Measurements from ENCODE around the gene MDGA2.

The MDGA2 gene

DNA sequence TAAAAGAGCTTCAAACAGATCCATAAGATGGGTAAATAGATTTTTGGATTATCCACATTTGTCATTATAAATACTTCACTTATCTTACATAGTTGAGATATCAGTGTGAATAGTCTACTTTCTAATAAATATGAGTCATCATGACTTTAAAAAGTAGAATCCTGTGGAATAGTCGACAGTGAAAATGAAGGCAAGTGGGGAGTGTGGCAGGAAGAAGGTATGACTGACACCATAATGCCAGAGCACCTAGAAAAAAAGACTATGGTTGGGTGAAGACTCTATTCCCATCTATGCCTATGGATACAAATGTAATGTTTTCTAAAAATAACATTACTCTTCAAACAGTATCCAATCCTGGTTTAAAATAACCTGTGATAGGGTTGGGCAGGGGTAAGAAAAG, 117.5 kb downstream of the MDGA2 start:
- Histone ChIP-seq H3K4me3 (no peak overlapping the region), H4K20me1 (no peaks in the 10 kb centered on the region), H3K4me1 (peaks cover 19% of the 10 kb centered on the region), H3K9ac (no peak overlapping the region), H3K36me3 (no peaks in the 10 kb centered on the region), H3K9me3 (no peaks in the 10 kb centered on the region), H3K27ac (no peak overlapping the region), H3K4me2 (peak overlapping the region; percentile 33; the same call in 1 of the 2 replicates), H3K27me3 (no peaks in the 10 kb centered on the region)
- no peak for TF ChIP-seq Cebpa-rat (IDR thresholded peaks at IDR 0.05)

DNA sequence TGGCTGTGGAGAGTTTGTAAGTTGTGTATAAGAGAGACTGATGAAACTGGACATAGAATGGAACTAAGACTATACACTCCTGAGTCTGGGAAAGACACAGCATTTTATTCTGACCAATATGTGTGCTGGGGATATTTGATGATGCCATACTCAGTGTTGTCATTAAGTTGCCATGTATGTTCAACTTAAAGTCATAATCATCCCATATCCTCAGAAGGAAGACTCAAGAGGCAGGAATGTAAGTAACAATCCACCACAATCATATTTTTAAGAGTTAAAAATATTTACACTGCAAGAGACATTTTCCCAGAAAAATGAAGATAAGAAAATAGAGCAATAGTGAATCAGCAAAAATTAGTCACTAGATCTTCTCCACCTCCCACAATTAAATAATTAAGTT, 120.1 kb downstream of the MDGA2 start:
- no peaks in the 10 kb centered on the region for H3K27me3 ChIP-seq
- no peaks in the 10 kb centered on the region for H3K36me3 ChIP-seq
- no peaks in the 10 kb centered on the region for H3K9me3 ChIP-seq
- H3K4me1 ChIP-seq, result peaks cover 19% of the 10 kb centered on the region
- H3K9ac ChIP-seq, result no peak overlapping the region
- no peak for TF ChIP-seq Cebpa-rat (IDR thresholded peaks at IDR 0.05)
- H3K4me3 ChIP-seq, result no peak overlapping the region
- H3K27ac ChIP-seq, result no peak overlapping the region
- H4K20me1 ChIP-seq, result no peaks in the 10 kb centered on the region
- H3K4me2 ChIP-seq, result no peak overlapping the region

DNA sequence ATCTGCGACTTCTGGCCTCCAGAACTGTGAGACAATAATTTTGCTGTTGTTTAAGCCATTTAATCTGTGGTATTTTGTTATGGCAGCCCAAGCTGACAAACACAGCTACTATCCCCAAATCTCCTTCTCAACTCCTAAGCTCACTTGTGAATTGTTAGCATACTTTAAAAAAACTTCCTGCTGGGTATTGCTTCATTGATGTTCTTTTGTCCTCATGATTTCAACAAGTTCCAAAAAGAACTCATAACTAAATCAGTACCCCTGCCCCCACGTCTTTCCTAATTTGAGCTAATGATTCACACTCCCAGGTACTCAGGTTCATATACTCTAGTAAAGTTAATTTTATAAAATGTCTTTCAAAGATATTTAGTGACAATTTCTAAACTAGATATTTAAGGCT, 125.5 kb downstream of the MDGA2 start:
- Histone ChIP-seq H3K27me3 (no peaks in the 10 kb centered on the region), H3K4me1 (no peaks in the 10 kb centered on the region), H3K9ac (no peak overlapping the region), H3K4me2 (no peak overlapping the region), H3K9me3 (no peaks in the 10 kb centered on the region), H3K36me3 (no peaks in the 10 kb centered on the region), H4K20me1 (no peaks in the 10 kb centered on the region), H3K4me3 (no peak overlapping the region), H3K27ac (no peak overlapping the region)
- no peak for TF ChIP-seq Cebpa-rat (IDR thresholded peaks at IDR 0.05)

DNA sequence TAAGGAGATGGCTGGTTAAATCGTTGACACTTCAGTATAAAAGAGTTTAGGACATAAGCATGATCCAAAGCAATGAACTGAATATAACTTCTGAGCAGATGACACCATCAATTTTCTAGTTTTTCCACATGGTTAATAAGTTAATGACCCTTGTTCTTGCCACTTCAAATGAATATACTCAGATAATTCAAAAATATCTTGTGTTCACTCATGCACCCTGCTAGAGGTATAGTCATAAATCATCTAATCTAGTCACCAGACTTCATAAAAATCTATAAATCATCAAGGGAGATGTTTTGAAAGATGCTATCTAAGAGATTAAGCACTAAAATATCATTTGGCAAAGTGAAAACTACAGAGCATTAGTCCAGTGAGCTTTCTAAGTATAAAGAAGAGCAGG, 131.9 kb downstream of the MDGA2 start:
- 0 out of 2 replicates have a peak, but pooled peaks cover 7% of the 10 kb centered on the region for H3K4me1 ChIP-seq
- no peaks in the 10 kb centered on the region for H3K27me3 ChIP-seq
- no peaks in the 10 kb centered on the region for H3K36me3 ChIP-seq
- no peak overlapping the region for H3K4me3 ChIP-seq
- H4K20me1 ChIP-seq, result no peaks in the 10 kb centered on the region
- no peak overlapping the region for H3K27ac ChIP-seq
- no peak for TF ChIP-seq Cebpa-rat (IDR thresholded peaks at IDR 0.05)
- H3K9me3 ChIP-seq, result no peaks in the 10 kb centered on the region
- no peak overlapping the region for H3K9ac ChIP-seq
- H3K4me2 ChIP-seq, result no peak overlapping the region

DNA sequence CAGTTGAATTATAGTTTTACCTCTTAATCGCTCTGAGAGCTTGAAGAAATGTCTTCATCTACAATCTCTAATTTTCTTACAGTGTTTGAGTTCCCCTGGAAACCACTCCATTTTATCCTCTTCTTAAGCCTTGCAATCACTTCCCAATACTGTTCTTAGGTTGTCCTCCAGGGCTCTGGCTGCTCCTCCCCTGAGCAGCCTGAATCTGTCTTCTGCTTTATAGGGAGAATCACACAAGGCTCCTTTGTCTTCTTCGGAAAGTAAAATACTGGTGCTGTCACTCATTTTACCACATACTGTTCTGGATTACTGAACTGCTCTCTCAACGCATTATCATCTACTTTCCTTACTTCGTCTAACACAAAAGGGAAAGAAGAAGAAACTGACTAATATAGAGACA, 133.7 kb downstream of the MDGA2 start:
- Histone ChIP-seq H3K27ac (no peak overlapping the region), H3K36me3 (no peaks in the 10 kb centered on the region), H3K4me3 (no peak overlapping the region), H3K9me3 (no peaks in the 10 kb centered on the region), H3K27me3 (no peaks in the 10 kb centered on the region), H4K20me1 (no peaks in the 10 kb centered on the region), H3K9ac (no peak overlapping the region), H3K4me2 (no peak overlapping the region), H3K4me1 (peaks cover 16% of the 10 kb centered on the region; the same call in 1 of the 2 replicates)
- no peak for TF ChIP-seq Cebpa-rat (IDR thresholded peaks at IDR 0.05)

DNA sequence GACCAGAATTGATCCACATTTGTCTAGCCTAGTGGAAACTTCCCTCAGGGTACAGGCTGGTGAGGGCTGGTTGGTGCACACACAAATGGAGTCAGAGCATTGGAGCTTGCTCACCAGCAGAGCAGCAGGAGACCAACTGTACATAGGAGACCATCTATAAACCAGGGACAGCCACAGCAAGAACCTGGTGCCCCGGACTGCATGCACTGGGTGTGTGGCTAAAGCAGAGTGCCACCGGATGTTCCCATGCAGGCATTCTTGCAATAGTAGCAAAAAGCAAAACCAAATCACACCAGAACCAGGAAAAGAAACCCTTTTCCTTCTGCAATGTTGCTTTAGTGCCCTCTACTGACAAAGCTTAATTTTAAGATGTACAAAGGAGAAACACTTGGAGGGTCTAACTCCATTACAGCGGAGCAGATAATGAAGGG, 136.4 kb downstream of the MDGA2 start:
- H3K4me3 ChIP-seq, result no peak overlapping the region
- H3K9ac ChIP-seq, result no peak overlapping the region
- TF ChIP-seq Cebpa-rat (IDR thresholded peaks at IDR 0.05), result no peak
- no peaks in the 10 kb centered on the region for H3K9me3 ChIP-seq
- H3K27ac ChIP-seq, result no peak overlapping the region
- no peaks in the 10 kb centered on the region for H3K27me3 ChIP-seq
- peaks cover 22% of the 10 kb centered on the region; the same call in 1 of the 2 replicates for H3K4me1 ChIP-seq
- H3K36me3 ChIP-seq, result 0 out of 2 replicates have a peak, but pooled peaks cover 4% of the 10 kb centered on the region
- H3K4me2 ChIP-seq, result no peak overlapping the region
- no peaks in the 10 kb centered on the region for H4K20me1 ChIP-seq

DNA sequence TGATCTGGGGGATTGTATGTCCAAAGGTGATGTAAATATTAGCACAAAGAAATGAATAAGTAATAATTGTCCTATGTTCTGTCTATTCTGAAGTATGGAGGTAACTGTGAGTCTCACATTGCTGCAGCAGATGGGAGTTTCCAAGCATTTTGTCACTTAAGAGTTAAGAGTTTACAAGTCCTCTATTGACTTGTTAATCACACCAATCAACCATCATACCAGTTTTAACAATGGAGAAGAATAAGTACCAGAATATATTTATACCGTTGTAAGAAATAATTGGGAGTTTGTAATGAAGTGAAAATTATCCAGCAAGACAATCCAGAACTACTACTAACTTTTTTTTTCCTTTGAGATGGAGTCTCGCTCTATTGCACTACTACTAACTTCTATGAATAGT, 139.1 kb downstream of the MDGA2 start:
- Histone ChIP-seq H3K4me3 (no peak overlapping the region), H4K20me1 (no peaks in the 10 kb centered on the region), H3K36me3 (0 out of 2 replicates have a peak, but pooled peaks cover 4% of the 10 kb centered on the region), H3K9me3 (no peaks in the 10 kb centered on the region), H3K27ac (no peak overlapping the region), H3K4me1 (peaks cover 22% of the 10 kb centered on the region; the same call in 1 of the 2 replicates), H3K27me3 (no peaks in the 10 kb centered on the region), H3K9ac (no peak overlapping the region), H3K4me2 (peak overlapping the region; percentile 5)
- no peak for TF ChIP-seq Cebpa-rat (IDR thresholded peaks at IDR 0.05)

DNA sequence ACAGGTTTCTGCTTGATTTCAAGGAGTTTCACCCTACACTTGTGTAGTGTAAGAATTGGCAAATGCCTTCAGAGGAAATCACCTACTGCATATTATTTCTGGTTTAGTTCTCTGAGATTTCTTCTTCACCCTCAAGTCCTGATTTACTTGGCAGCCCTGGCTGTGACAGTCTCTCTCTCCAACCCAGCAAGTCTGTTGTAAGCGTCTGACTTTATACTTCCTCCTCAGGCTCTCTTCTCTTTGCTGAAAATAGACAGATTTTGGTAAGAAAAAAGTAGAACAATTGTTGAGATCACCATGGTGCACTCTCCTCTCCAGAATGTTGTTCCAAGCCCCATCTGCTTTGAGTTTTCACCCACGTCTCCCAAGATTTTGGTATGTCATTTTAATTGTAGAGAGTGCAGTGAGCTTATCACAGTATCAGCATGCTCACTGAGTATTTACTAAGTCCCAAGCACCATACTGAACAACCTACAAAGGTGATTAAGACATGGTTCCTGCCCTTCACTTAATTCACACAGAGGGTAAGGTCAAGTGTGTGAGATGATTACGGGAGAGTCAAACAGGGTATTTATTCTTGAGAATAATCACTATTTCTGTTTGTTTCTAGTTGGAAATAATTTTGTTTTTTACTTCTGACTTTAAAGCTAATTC, 148.7 kb downstream of the MDGA2 start:
- no peak for TF ChIP-seq Cebpa-rat (IDR thresholded peaks at IDR 0.05)
- no peak overlapping the region for H3K27ac ChIP-seq
- H3K36me3 ChIP-seq, result 0 out of 2 replicates have a peak, but pooled peaks cover 9% of the 10 kb centered on the region
- no peak overlapping the region for H3K4me2 ChIP-seq
- no peaks in the 10 kb centered on the region for H3K27me3 ChIP-seq
- no peaks in the 10 kb centered on the region; the same call in 1 of the 2 replicates for H4K20me1 ChIP-seq
- H3K9ac ChIP-seq, result no peak overlapping the region
- H3K4me3 ChIP-seq, result no peak overlapping the region
- H3K9me3 ChIP-seq, result peaks cover 18% of the 10 kb centered on the region
- H3K4me1 ChIP-seq, result no peaks in the 10 kb centered on the region

DNA sequence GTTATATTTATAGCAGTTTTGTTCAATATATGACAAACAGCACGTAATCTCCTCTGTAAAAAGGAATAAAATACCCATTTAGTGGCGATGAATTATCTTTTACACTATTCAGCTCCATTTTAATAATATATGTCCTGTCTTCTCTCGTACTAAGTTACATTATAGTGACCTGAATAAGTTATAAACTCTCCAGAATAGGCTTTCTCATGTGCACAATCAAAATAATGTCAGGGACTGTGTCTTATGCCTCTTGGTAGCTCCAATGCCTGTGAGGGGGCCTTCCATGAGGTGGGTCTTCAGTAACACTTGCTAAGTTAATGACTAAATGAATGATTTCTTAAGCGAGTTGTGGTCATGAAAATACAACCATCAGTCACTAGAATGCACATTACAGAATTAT, 150.9 kb downstream of the MDGA2 start:
- Histone ChIP-seq H3K4me1 (no peaks in the 10 kb centered on the region), H3K4me2 (no peak overlapping the region), H3K9ac (no peak overlapping the region), H3K27me3 (no peaks in the 10 kb centered on the region), H3K4me3 (no peak overlapping the region), H3K27ac (no peak overlapping the region), H4K20me1 (no peaks in the 10 kb centered on the region; the same call in 1 of the 2 replicates), H3K9me3 (peaks cover 1% of the 10 kb centered on the region), H3K36me3 (no peaks in the 10 kb centered on the region)
- TF ChIP-seq Cebpa-rat (IDR thresholded peaks at IDR 0.05), result no peak

DNA sequence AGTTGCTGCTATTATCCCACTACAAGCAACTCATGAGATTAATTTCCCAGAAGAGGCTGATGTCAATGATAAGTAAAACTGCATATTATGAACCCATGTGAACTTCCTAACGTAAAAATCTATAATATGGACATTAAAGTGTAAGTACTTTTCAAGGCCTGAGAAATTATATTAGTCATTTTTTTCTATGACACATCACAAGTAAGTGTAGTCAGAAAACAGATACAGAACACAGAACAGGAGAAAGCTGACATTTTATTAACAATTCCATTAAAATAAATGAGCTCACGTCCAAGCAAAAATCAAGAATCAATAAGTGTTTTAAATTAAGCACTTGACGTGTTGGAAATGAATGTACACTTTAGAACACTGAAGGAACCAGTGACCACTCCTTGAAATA, 155.0 kb downstream of the MDGA2 start:
- Histone ChIP-seq H3K36me3 (no peaks in the 10 kb centered on the region), H3K27me3 (no peaks in the 10 kb centered on the region), H3K9me3 (no peaks in the 10 kb centered on the region), H3K9ac (no peak overlapping the region), H3K4me1 (peaks cover 12% of the 10 kb centered on the region), H4K20me1 (no peaks in the 10 kb centered on the region; the same call in 1 of the 2 replicates), H3K4me2 (no peak overlapping the region), H3K27ac (no peak overlapping the region), H3K4me3 (no peak overlapping the region)
- no peak for TF ChIP-seq Cebpa-rat (IDR thresholded peaks at IDR 0.05)
